K562 (cell line): ENCODE results near the gene UBE2I. TPM values are rescaled to one million over a fixed set of nuclear protein-coding genes. Genes with fewer than 3 reads are reported as not detected.

Experiments
- ATAC-seq: fragments of 200-7000 bp; cut with Tn5 transposase; 3 replicates; pipeline ENCODE4 v1.9.1; 2020; ENCODE audit warnings: moderate library complexity
- BruUV-seq: library from RNA; stranded (reverse); fragments of 400-500 nt; replicated peaks from 2 replicates; lab custom pipeline; 2021; lab: Mats Ljungman, UMichigan
- CTCF ChIA-PET: fragments of 300-600 bp; formaldehyde crosslinking; extraction: SDS; loops from one replicate; lab custom pipeline; 2021; ENCODE audit warnings: low intra/inter-chr PET ratio; lab: Yijun Ruan, JAX
- POLR2A ChIA-PET: fragments of 300-600, 350-650 bp; sonication (Branson Sonifier 250); formaldehyde crosslinking; extraction: SDS; loops from one replicate; lab custom pipeline; 2021; ENCODE audit warnings: antibody characterized with exemption, inconsistent platforms; lab: Yijun Ruan, JAX
- DNase-seq, 4 experiments: peaks; one replicate each; pipeline versions ENCODE4 v3.0.0 to v3.0.0-alpha.2; 2011 to 2018; ENCODE audit warnings: low spot score in 3 of 4, mixed read lengths in 3 of 4; ENCODE audit errors: extremely low read depth in 1 of 4
- FAIRE-seq: peaks from 2 replicates; lab custom pipeline; 2011; peaks lifted over from hg19 to GRCh38; lab: Jason Lieb, UNC
- H2AFZ ChIP-seq: 2 replicates; pipeline ENCODE4 v1.6.0; 2011; ENCODE audit warnings: low read depth, low read length, control low read depth, inconsistent platforms
- H3K27ac ChIP-seq: fragments of 200-600 bp; 3 replicates; pipeline ENCODE4 v1.8.0; 2011; ENCODE audit warnings: low read depth, mild to moderate bottlenecking, control low read depth, inconsistent platforms, low read length, moderate library complexity, mixed read lengths; ENCODE audit errors: extremely low read depth
- H3K27me3 ChIP-seq, 2 experiments: fragments of 300-600 bp in 1 of 2; 2 replicates in 1 of 2; 3 replicates in 1 of 2; pipeline versions ENCODE4 v1.6.0 to v1.8.0; 2011; ENCODE audit warnings: inconsistent platforms in 2 of 2, low read length in 2 of 2, mild to moderate bottlenecking in 1 of 2, mixed read lengths in 1 of 2, moderate library complexity in 1 of 2; ENCODE audit not compliant: control insufficient read depth in 2 of 2, insufficient read depth in 2 of 2
- H3K36me3 ChIP-seq: fragments of 300-600 bp; 3 replicates; pipeline ENCODE4 v1.8.0; 2011; ENCODE audit warnings: mild to moderate bottlenecking, low read length, inconsistent platforms; ENCODE audit not compliant: control insufficient read depth, insufficient read depth
- H3K4me1 ChIP-seq, 2 experiments: fragments of 200-600 bp in 1 of 2; replicated peaks in 1 of 2; 2 replicates in 1 of 2; 3 replicates in 1 of 2; pipeline versions ENCODE4 v1.5.1 to v1.8.0; 2011; ENCODE audit warnings: inconsistent platforms in 2 of 2, low read length in 2 of 2, mild to moderate bottlenecking in 1 of 2, mixed read lengths in 1 of 2, moderate library complexity in 1 of 2; ENCODE audit not compliant: control insufficient read depth in 2 of 2, insufficient read depth in 2 of 2
- H3K4me2 ChIP-seq: 2 replicates; pipeline ENCODE4 v1.6.1; 2011; ENCODE audit warnings: low read length, control low read depth, inconsistent platforms, mixed read lengths; ENCODE audit not compliant: insufficient read depth
- H3K4me3 ChIP-seq: fragments of 200-600 bp; sonication (generic), shearing (Covaris generic); 2 replicates; pipeline ENCODE4 v1.5.1; 2016; ENCODE audit warnings: control low read depth, inconsistent platforms
- H3K79me2 ChIP-seq: fragments of 200-600 bp; 3 replicates; pipeline ENCODE4 v1.8.0; 2011; ENCODE audit warnings: low read length, inconsistent platforms; ENCODE audit not compliant: control insufficient read depth, insufficient read depth
- H3K9ac ChIP-seq, 2 experiments: 2 replicates each; pipeline versions ENCODE4 v1.6.0 to v1.6.1; 2011; ENCODE audit warnings: low read depth in 2 of 2, low read length in 2 of 2, control low read depth in 1 of 2, inconsistent platforms in 1 of 2, mild to moderate bottlenecking in 1 of 2, mixed read lengths in 1 of 2; ENCODE audit not compliant: insufficient read depth in 1 of 2
- H3K9me1 ChIP-seq: one replicate; pipeline ENCODE4 v1.6.0; 2011; ENCODE audit warnings: inconsistent platforms, mild to moderate bottlenecking, low read length, moderate library complexity; ENCODE audit not compliant: control insufficient read depth, insufficient read depth
- H3K9me3 ChIP-seq: replicated peaks from 2 replicates; pipeline ENCODE4 v1.5.1; 2011; ENCODE audit warnings: low read depth, low read length, inconsistent platforms; ENCODE audit not compliant: control insufficient read depth, insufficient read depth
- H4K20me1 ChIP-seq: replicated peaks from 2 replicates; pipeline ENCODE4 v1.6.1; 2011; ENCODE audit warnings: low read length, inconsistent platforms, mixed read lengths; ENCODE audit not compliant: control insufficient read depth, insufficient read depth
- CBX8 ChIP-seq: fragments of 200-600 bp; sonication (generic); IDR thresholded peaks from 2 replicates; pipeline ENCODE4 v1.6.1; 2012; ENCODE audit warnings: borderline replicate concordance, mixed run types, low read depth, mild to moderate bottlenecking, moderate library complexity, mixed read lengths, low read length, control low read depth, inconsistent platforms; ENCODE audit not compliant: poor library complexity, severe bottlenecking; ENCODE audit errors: extremely low read depth
- HEY1 ChIP-seq: fragments of 250-450 bp; sonication (Bioruptor Pico); IDR thresholded peaks from 2 replicates; pipeline ENCODE4 v1.5.0; 2020; ENCODE audit warnings: mild to moderate bottlenecking, moderate library complexity, borderline replicate concordance
- HNRNPH1 ChIP-seq: fragments of 200-400 bp; formaldehyde crosslinking; optimal IDR thresholded peaks from 2 replicates; pipeline ENCODE3; 2017; ENCODE audit warnings: low read depth, mild to moderate bottlenecking, low read length, moderate library complexity
- KLF16 ChIP-seq: IDR thresholded peaks from 2 replicates; pipeline ENCODE4 v1.6.1; 2016; ENCODE audit warnings: antibody characterized with exemption
- MCM7 ChIP-seq, 2 experiments: fragments of 450-650 bp; IDR thresholded peaks; 2 replicates each; pipeline ENCODE4 v1.6.1; 2016 to 2018
- NR2C2 ChIP-seq, 2 experiments: fragments of 200-800 bp in 1 of 2; sonication (Bioruptor generic) in 1 of 2; sonication (generic) in 1 of 2; formaldehyde crosslinking in 1 of 2; IDR thresholded peaks; 2 replicates each; pipeline versions ENCODE4 v1.6.1 to v1.8.0; 2016 to 2022; ENCODE audit warnings: mild to moderate bottlenecking in 1 of 2, missing compliant biosample characterization in 1 of 2, missing genetic modification characterization in 1 of 2, missing genetic modification reagents in 1 of 2
- POLR3A ChIP-seq: IDR thresholded peaks from 2 replicates; pipeline ENCODE4 v1.6.1; 2011; ENCODE audit warnings: borderline replicate concordance, mild to moderate bottlenecking, moderate library complexity; ENCODE audit not compliant: insufficient read length, insufficient read depth; ENCODE audit errors: extremely low read depth
- RHOXF2B ChIP-seq: fragments of 250-450 bp; sonication (Bioruptor Pico); conservative IDR thresholded peaks from 2 replicates; pipeline ENCODE4 v1.5.1; 2021
- SMARCC2 ChIP-seq: fragments of 450-650 bp; IDR thresholded peaks from 2 replicates; pipeline ENCODE4 v1.6.1; 2017; ENCODE audit warnings: antibody characterized with exemption, moderate library complexity, mild to moderate bottlenecking, low read depth
- TAF7 ChIP-seq: fragments of 450-650 bp; IDR thresholded peaks from 2 replicates; pipeline ENCODE4 v1.6.1; 2016; ENCODE audit warnings: missing genetic modification characterization, missing compliant biosample characterization
- TGIF2 ChIP-seq: sonication (generic); formaldehyde crosslinking; IDR thresholded peaks from 2 replicates; pipeline ENCODE4 v1.8.1; 2022; ENCODE audit warnings: mild to moderate bottlenecking, missing genetic modification reagents, moderate library complexity
- ZFP30 ChIP-seq: fragments of 250-450 bp; sonication (Bioruptor Pico); IDR thresholded peaks from 2 replicates; pipeline ENCODE4 v1.8.0; 2022; ENCODE audit warnings: moderate library complexity, mild to moderate bottlenecking, inconsistent platforms, borderline replicate concordance
- ZNF134 ChIP-seq: fragments of 250-450 bp; sonication (Bioruptor Pico); conservative IDR thresholded peaks from 2 replicates; pipeline ENCODE4 v1.4.0; 2020
- ZNF174 ChIP-seq: fragments of 250-450 bp; sonication (Bioruptor Pico); IDR thresholded peaks from 2 replicates; pipeline ENCODE4 v1.4.0; 2020; ENCODE audit warnings: mild to moderate bottlenecking
- ZNF24 ChIP-seq: fragments of 450-650 bp; IDR thresholded peaks from 2 replicates; pipeline ENCODE4 v1.6.1; 2016
- ZNF507 ChIP-seq: conservative IDR thresholded peaks from 2 replicates; pipeline ENCODE4 v1.6.1; 2017; ENCODE audit warnings: missing genetic modification characterization, missing compliant biosample characterization
- ZSCAN32 ChIP-seq: fragments of 450-650 bp; formaldehyde crosslinking; IDR thresholded peaks from 2 replicates; pipeline ENCODE4 v1.4.0; 2020; ENCODE audit warnings: mild to moderate bottlenecking, moderate library complexity
- WGBS: fragments of 100-300 bp; shearing (Covaris generic); methylation state at CpG from one replicate; pipeline ENCODE4 v1.1.6; 2016; ENCODE audit warnings: low coverage, mixed read lengths; ENCODE audit not compliant: insufficient coverage; ENCODE audit errors: missing lambda C conversion rate; 5-methylcytosine and 5-hydroxymethylcytosine counted together
- in situ Hi-C: fragments of 300-500 bp; cut with MboI; formaldehyde crosslinking; loops from 4 replicates; pipeline ENCODE4 v1.15.0; 2018; ENCODE audit warnings: inconsistent platforms, mixed read lengths
- intact Hi-C: fragments of 100-400 bp; cut with micrococcal nuclease; formaldehyde crosslinking; loops from 2 replicates; pipeline ENCODE4 v1.14.2; 2022
- polyA plus RNA-seq, 8 experiments: library from polyadenylated mRNA; depleted of rRNA in 4 of 8; stranded (reverse) in 5 of 8; unstranded in 3 of 8; fragments of >200 nt; fragmentation: Nextera tagmentation in 2 of 8; fragmentation: Illumina TruSeq in 1 of 8; extraction: Ambion mirVana in 2 of 8; extraction: Trizol in 1 of 8; gene quantifications; 2 replicates each; pipeline versions ENCODE4 v1.2.1 to v1.2.3, GENCODE V29; 2011 to 2014; ENCODE audit warnings: inconsistent platforms in 1 of 8, missing spikeins in 1 of 8
- total RNA-seq, 7 experiments: library from RNA; depleted of rRNA in 6 of 7; stranded (reverse); fragments of >200 nt in 6 of 7; fragmentation: Illumina TruSeq in 2 of 7; extraction: Trizol in 2 of 7; gene quantifications; 2 replicates each; pipeline versions ENCODE4 v1.2.1 to v1.2.3, GENCODE V29; 2011 to 2021; ENCODE audit warnings: low replicate concordance in 1 of 7
- TF ChIP-seq, protein P1 (sequence below): sonication (generic); formaldehyde crosslinking; IDR thresholded peaks from 2 replicates; pipeline ENCODE4 v1.9.0; 2022; ENCODE audit warnings: mild to moderate bottlenecking, missing genetic modification reagents

Gene UBE2I
- total and polyA plus RNA-seq, 9 of the 15 experiments (the other 6 are each of a cell fraction or from before 2014, with no cell fraction given) = 36.6 to 254 (median 104) TPM

DNA sequence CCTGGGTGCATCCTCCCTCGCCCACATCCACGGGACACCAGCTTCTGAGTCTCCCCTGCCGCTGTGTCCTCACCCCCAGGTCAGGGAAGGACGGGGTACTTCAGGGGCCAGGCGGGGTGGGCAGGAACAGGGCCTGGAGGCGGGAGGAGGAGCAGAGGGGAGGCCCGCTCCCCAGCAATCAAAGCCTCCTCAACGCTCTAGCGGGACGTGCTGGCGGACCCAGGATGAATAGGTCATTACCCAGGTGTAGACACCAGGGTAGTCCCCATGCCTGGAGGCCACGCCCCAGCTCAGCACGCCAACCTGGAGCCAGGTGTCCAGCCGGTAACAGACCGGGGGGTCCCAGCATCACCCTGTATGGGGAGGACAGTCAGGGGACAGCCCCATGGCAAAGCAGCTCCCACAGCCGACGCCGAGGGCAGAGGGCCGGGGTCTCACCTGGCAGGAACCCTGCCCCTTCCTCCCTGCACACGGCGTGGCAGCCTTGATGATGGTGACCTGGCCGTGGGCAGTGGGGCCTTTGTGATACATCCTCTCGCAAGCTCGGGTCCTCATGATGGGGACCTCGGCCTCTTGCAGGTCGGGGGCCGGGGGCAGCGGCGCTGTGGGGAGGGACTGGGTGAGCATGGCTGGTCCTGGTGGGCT is 29.4 kb upstream of the UBE2I start (continued):
- TF ChIP-seq POLR3A = no peak
- TF ChIP-seq, protein P1, sequence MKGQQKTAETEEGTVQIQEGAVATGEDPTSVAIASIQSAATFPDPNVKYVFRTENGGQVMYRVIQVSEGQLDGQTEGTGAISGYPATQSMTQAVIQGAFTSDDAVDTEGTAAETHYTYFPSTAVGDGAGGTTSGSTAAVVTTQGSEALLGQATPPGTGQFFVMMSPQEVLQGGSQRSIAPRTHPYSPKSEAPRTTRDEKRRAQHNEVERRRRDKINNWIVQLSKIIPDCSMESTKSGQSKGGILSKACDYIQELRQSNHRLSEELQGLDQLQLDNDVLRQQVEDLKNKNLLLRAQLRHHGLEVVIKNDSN (CRISPR knock-in tag) = no peak

DNA sequence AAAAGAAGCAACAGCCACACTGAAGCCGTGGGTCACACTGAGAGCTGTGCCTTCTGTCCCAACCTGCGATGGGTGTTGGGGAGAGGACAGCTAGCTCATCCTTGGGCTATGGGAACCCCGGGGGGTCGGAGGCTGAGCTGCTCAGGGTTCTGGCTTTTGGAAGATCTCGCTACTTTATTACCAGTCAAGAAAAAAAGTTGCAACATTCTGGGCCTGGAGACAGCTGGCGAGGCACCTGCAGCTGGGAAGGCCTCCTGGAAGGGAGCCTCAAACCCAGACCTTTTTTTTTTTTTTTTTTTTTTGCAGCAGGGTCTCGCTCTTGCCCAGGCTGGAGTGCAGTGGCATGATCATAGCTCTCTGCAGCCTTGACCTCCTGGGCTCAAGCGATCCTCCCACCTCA is 28.7 kb upstream of the UBE2I start:
- in situ Hi-C loops (no loop called here), intact Hi-C loops (no loop called here)
- ATAC-seq = no peak
- ChIA-PET CTCF (interaction anchor here (1.6 kb wide), 1 partner anchor 21 kb away, joined by 4 read pairs; no protein-coding TSS in a partner anchor), POLR2A (interaction anchor here (1.4 kb wide), 1 partner anchor 9 kb away, joined by 3 read pairs; no protein-coding TSS in a partner anchor)
- Histone ChIP-seq H3K9me3 (no peaks in the 10 kb centered on the region), H3K4me3 (no peak overlapping the region), H2AFZ (no peak overlapping the region), H4K20me1 (0 out of 2 replicates have a peak, but pooled peaks cover 3% of the 10 kb centered on the region), H3K79me2 (no peaks in the 10 kb centered on the region), H3K4me2 (no peak overlapping the region), H3K27ac (no peak overlapping the region), H3K36me3 (no peaks in the 10 kb centered on the region), H3K4me1 (peaks cover 0 to 67% of the 10 kb centered on the region in 2 experiments; a peak in 3 of 5 replicates), H3K27me3 (peaks cover 28 to 71% of the 10 kb centered on the region in 2 experiments; a peak in 4 of 5 replicates), H3K9me1 (no peaks in the 10 kb centered on the region), H3K9ac (no peak overlapping the region)
- no peak for TF ChIP-seq ZNF507
- no peak for TF ChIP-seq RHOXF2B (CRISPR knock-in tag)
- no peak for TF ChIP-seq MCM7 (IDR thresholded peaks at IDR 0.05)
- TF ChIP-seq SMARCC2 = no peak
- no peak for TF ChIP-seq HEY1
- TF ChIP-seq HNRNPH1 = no peak
- TF ChIP-seq TAF7 (tag) = no peak
- no peak for TF ChIP-seq ZFP30 (CRISPR knock-in tag)
- no peak for TF ChIP-seq CBX8
- no peak for TF ChIP-seq ZNF134 (CRISPR knock-in tag)
- TF ChIP-seq TGIF2 (CRISPR knock-in tag) = no peak
- TF ChIP-seq NR2C2 (CRISPR knock-in tag; IDR thresholded peaks at IDR 0.05) = no peak
- no peak for TF ChIP-seq NR2C2 (tag; IDR thresholded peaks at IDR 0.05)
- no peak for TF ChIP-seq ZNF174 (CRISPR knock-in tag)
- no peak for TF ChIP-seq POLR3A
- no peak for TF ChIP-seq ZNF24
- no peak for TF ChIP-seq KLF16
- no peak for TF ChIP-seq ZSCAN32 (CRISPR knock-in tag)
- FAIRE-seq = no peak
- BruUV-seq = no TSS peak
- 12% methylated on average over 8 of the region's 8 CpGs for WGBS
- DNase-seq = no peak
